GM19468 (cell line): Measurements from ENCODE around the gene ZNF136.

Source experiments
- ATAC-seq: cut with Tn5 transposase; IDR thresholded peaks from one replicate; pipeline ENCODE4 v1.9.1; 2021; ENCODE audit warnings: mild to moderate bottlenecking, moderate library complexity, moderate number of reproducible peaks; ENCODE audit not compliant: unreplicated experiment; ENCODE audit errors: extremely low read depth

The ZNF136 gene

GRCh38 chr19:12162882-12163806 is at the start of gene ZNF136:
ZNF136 (plus strand) TSS chr19:12163096; CDS start chr19:12163204, 108 bp downstream.
- ATAC-seq = peak; percentile 92

DNA sequence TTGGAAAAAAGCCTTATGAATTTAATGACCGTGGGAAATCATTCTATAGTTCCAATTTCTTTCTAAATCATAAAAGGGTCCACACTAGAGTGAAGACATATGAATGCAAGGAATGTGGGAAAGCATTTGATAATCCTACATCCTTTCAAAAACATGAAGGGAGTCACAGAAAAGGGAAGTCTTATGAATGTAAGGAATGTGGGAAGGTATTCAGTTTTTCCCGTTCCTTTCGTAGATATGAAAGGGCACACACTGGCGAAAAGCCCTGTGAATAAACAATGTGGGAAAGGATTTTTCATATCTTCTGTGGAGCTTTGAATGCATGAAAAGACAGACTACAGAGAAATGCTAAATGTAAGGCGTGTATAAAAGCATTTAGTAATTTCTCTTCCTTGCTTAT is 49.8 kb upstream of the ZNF136 start:
- no peak for ATAC-seq

- ATAC-seq = no peak
Measured at GRCh38 chr19:12117201-12117970, 45.5 kb upstream of the ZNF136 start.

DNA sequence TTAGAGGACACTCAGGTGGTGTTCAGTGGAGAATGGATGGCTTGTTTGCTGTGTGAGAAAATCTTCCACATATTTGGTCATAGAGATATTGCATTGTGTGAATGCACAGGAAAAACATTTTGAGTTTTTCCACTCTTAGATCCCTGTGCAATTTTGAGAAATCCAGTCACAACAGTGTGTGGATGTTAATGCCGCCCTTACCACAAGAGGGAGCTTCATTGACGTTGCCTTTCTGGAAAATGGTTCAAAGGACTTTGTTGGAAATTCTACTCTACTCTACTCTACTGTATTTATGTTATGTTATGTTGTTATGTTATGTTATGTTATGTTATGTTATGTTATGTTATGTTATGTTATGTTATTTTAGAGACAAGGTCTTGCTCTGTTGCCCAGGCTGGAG is 36.2 kb upstream of the ZNF136 start:
- ATAC-seq = no peak

DNA sequence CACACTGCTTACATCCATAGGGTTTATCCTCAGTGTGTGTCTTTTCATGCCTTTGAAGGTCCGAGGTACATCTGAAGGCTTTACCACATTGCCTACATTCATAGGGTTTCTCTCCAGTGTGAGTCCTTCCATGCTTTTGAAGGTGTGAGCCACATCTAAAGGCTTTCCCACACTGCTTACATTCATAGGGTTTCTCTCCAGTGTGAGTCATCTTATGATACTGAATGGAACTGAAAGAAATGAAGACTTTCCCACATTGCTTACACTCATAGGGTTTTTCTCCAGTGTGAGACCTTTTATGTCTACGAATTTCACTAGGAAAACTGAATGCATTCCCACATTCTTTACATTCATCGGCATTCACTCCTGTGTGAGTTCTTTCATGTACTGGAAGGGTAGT is 29.8 kb upstream of the ZNF136 start:
- no peak for ATAC-seq

- no peak for ATAC-seq
Measured at GRCh38 chr19:12137221-12137940, 25.5 kb upstream of the ZNF136 start.

GRCh38 chr19:12139269-12139668 is 23.6 kb upstream of the ZNF136 start:
- ATAC-seq = no peak

DNA sequence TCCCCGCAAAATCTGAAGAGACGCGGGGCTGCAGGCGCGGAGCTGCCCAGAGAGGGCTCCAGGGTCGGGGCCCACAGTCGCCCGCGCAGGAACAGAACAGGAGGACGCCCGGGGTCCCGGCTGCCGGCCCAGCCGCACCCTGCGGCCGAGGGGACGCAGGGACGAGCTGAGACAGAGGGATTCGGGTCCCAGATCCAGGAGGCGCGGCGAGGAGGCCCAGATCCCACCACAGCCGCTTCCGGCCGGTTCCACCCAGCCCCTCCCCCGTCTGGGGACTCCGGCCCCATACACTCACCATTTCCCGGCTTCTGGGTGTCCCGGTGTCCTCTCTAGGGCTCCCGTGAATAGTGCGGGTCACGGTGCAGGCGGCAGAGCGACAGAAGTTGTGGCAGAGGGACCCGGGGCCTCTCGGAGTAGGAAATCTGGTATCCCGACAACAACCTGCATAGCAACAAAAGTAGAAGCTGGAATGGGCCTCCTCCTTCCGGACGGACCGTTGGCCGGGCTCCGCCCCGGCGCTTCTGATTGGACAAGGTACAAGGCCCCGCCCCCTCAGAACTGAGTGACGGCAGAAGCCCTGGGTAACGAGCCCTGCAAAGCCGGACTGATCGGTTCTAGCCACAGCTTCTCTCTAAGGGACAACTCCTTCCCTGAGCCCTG is 22.9 kb upstream of the ZNF136 start, which contains the start of gene ZNF20:
Gene ZNF20 (minus strand): TSS at position 466 of the 660 bp plus-strand sequence. CDS start 168 bp downstream, at position 298.
- peak; percentile 75 for ATAC-seq

GRCh38 chr19:12140545-12141404 is 22.1 kb upstream of the ZNF136 start:
- no peak for ATAC-seq

DNA sequence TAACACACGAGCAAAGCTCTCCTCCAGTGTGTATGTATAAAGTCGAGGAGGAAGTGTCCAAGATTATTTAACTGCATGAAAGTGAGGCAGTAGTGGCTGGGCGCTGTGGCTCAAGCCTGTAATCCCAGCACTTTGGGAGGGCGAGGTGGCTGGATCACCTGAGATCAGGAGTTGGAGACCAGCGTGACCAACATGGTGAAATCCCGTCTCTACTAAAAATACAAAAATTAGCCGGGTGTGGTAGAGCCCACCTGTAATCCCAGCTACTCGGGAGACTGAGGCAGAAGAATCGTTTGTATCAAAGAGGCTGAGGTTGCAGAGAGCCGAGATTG is 21.5 kb upstream of the ZNF136 start:
- no peak for ATAC-seq

- ATAC-seq = no peak
Measured at GRCh38 chr19:12145348-12145747, 17.5 kb upstream of the ZNF136 start.

DNA sequence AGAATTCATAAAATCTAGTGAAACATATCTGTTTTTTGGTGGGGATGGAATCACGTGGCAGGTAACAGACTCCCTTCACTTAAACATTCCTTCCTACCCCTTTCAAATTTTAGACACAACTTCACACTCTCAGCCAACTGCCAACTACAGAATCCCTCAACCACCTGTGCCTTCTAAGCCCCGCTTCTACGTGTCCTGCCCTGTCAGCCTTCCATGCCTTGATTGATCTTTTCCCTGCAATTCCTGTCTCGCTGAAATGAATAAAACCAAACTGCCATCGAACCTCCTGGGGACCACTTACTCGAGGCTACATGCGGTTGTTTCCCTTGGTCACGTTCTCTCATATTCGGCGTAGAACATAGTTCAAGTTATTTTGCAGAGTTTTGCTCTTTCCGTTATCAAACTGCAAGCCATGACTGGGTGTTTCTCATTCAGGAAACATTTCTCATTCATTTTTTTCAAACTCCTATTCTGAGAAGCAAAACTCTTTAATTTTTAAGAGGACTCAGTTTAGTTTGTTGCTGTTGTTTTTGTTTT is 7.5 kb upstream of the ZNF136 start:
- no peak for ATAC-seq

- no peak for ATAC-seq
Measured at GRCh38 chr19:12156223-12157058, 6.5 kb upstream of the ZNF136 start, which contains the start of gene ZNF625. ZNF625 (minus strand) TSS chr19:12156734; CDS start chr19:12156558, 176 bp downstream.

DNA sequence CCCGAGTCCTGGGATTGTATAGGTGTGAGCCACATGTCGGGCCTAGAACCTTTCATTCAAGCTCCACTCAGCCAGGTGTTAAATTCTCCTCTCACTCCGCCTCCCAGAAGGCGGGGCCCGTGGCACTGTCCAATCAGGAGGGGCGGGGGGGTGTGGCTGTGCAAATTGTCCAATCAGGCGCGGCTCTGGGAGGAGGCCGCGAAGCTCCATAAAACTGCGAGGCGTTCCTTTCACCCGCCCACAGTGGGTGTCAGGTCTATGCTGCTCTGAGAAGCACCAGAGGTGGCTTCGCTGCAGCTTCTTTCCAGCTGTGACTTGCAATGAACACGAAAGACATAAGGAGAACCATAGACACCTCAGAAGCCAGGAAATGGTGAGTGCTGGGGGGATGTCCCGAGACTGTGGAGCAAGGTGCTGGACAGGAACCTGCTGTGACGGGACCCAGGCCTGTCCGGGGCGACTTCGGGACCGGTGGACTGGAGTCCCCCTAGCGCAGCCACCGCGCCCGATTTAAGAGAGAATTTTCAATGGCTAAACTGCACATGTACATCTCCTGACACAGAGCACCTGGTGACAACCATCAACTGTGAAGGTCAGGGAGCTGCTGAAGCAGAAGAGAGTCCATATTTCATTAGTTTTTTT is 3.0 kb upstream of the ZNF136 start:
- ATAC-seq = no peak

DNA sequence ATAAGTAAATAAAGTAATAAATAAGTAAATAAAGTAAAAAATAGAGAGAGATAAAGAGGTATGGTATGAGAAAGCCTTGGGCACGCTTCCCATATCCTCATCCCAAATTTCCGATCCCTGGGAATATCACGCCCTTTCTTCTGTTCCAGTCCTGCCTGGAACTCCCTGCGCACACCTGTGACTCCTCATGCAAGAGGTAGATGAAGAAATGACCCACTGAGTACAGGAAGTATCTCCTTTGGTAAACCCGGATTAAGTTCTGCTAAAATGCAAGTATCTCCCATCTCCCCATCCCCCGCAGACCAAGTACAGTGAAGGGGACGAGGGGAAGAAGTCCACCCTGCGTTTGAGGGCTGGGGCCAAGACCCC is 399 bp upstream of the ZNF136 start:
- no peak for ATAC-seq

DNA sequence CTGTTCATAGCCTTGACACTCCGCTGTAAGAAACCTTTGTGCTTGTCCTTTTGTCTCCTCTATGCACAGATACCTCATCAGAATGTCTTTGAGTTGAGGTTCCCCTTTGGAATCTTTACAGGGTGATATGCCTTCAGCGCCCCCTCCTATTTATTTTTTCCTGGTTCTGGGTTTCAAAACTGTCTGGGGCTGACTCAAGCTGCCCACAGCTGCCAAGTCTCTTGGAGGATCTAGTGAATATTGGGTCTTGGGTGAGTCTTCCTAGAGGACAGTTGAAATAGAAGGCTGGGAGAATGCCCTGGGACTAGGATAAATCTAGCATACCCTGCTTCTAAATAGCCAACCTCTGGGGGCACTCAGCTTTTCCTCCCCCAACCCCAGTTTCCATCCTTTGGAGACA is 930 bp downstream of the ZNF136 start:
- ATAC-seq = no peak

DNA sequence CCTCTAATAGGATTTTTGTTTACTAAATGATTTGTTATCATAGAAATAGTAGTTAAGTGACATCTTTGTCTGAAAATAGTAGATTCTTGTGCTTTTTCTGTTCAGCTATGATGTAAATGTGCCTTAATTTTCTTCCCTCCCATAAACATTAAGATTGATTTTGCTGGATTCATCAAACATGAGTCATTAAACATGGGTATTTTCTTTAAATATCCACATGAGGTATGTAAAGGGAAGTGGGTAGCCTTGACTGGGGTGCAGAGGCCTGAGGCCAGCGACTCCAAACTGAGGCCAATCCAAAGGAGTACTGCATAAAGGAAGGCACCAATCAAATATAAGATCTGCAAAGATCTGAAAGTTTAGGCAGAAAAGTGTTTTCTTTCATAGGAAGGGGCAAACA is 3.7 kb downstream of the ZNF136 start:
- ATAC-seq = no peak

DNA sequence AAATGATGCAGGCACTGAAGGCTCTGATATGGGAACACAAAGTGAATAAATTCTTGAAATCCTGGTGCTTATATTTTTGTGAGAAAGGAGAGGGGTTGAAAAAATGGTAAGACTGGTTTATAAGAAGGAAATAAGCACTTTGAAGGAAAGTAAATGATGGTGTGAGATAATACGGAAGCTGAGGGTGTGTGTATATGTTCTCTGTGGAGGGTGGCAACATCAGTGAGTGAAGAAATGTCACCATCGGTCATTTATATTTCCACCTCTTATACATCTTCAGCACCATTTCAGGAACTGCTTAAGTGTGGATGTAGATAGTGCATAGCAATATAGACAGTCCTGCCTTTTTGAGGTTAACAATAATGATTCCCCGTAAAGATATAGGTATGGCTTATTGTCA is 17.5 kb downstream of the ZNF136 start:
- no peak for ATAC-seq
